CD4-positive, alpha-beta T cell (primary cell): ENCODE measurements around the gene FAM89A. TPM values are rescaled to one million over a fixed set of nuclear protein-coding genes. Genes with fewer than 3 reads are reported as not detected.

Experiments used
- ATAC-seq: fragments of 200-7000 bp; cut with Tn5 transposase; one replicate; pipeline ENCODE4 v1.10.0; 2022; ENCODE audit warnings: mild to moderate bottlenecking; ENCODE audit not compliant: poor library complexity
- CTCF ChIA-PET: fragments of 350-600 bp; sonication (Branson Sonifier 250); formaldehyde crosslinking; loops from one replicate; lab custom pipeline; 2021; ENCODE audit warnings: antibody characterized with exemption, inconsistent platforms; lab: Charles Lee
- POLR2A ChIA-PET: fragments of 350-600 bp; sonication (Branson Sonifier 250); formaldehyde crosslinking; loops from one replicate; lab custom pipeline; 2021; ENCODE audit warnings: antibody characterized with exemption, inconsistent platforms; lab: Charles Lee
- DNase-seq, 14 experiments: peaks; one replicate each; pipeline ENCODE4 v3.0.0-alpha.2; 2013 to 2020; ENCODE audit warnings: mixed read lengths in 2 of 14
- H3K27ac ChIP-seq, 2 donors: one replicate each; pipeline versions ENCODE4 v1.5.1 to v1.7.0; 2013; ENCODE audit warnings: low read length in 2 of 2, low read depth in 1 of 2, mild to moderate bottlenecking in 1 of 2
- H3K27me3 ChIP-seq, 2 experiments: 1 replicate in 1 of 2; 2 replicates in 1 of 2; pipeline versions ENCODE4 v1.6.1 to v1.7.0; 2013; ENCODE audit warnings: low read length in 2 of 2, control low read depth in 1 of 2, mild to moderate bottlenecking in 1 of 2, moderate library complexity in 1 of 2; ENCODE audit not compliant: insufficient read depth in 2 of 2, control insufficient read depth in 1 of 2
- H3K36me3 ChIP-seq: one replicate; pipeline ENCODE4 v1.6.1; 2013; ENCODE audit warnings: low read length, control low read depth; ENCODE audit not compliant: insufficient read depth
- H3K4me1 ChIP-seq: one replicate; pipeline ENCODE4 v1.6.1; 2013; ENCODE audit warnings: low read length, control low read depth; ENCODE audit not compliant: insufficient read depth
- H3K4me3 ChIP-seq: one replicate; pipeline ENCODE4 v1.5.1; 2013; ENCODE audit warnings: mild to moderate bottlenecking, low read length, moderate library complexity
- H3K9me3 ChIP-seq, 2 experiments: 1 replicate in 1 of 2; 2 replicates in 1 of 2; pipeline versions ENCODE4 v1.6.1 to v1.7.0; 2013; ENCODE audit warnings: low read length in 2 of 2, mild to moderate bottlenecking in 2 of 2, control low read depth in 1 of 2, moderate library complexity in 1 of 2; ENCODE audit not compliant: control insufficient read depth in 1 of 2, insufficient read depth in 1 of 2
- H3K27ac Mint-ChIP-seq: one replicate; pipeline ENCODE4 v1.8.0; 2020; ENCODE audit warnings: mixed read lengths
- H3K27me3 Mint-ChIP-seq: one replicate; pipeline ENCODE4 v1.8.0; 2021; ENCODE audit warnings: mixed read lengths
- H3K36me3 Mint-ChIP-seq: one replicate; pipeline ENCODE4 v1.8.0; 2021; ENCODE audit warnings: low read depth, mixed read lengths
- H3K4me1 Mint-ChIP-seq: one replicate; pipeline ENCODE4 v1.8.0; 2021; ENCODE audit warnings: low read depth, mixed read lengths
- H3K4me3 Mint-ChIP-seq: one replicate; pipeline ENCODE4 v1.8.0; 2020; ENCODE audit warnings: mild to moderate bottlenecking, mixed read lengths
- H3K9me3 Mint-ChIP-seq: one replicate; pipeline ENCODE4 v1.8.0; 2020; ENCODE audit warnings: mixed read lengths
- CTCF ChIP-seq: fragments of 200-600 bp; IDR thresholded peaks from one replicate; pipeline ENCODE4 v1.8.0; 2022; ENCODE audit warnings: antibody characterized with exemption, mild to moderate bottlenecking
- intact Hi-C, 2 experiments: fragments of 100-400 bp; cut with DNase I in 1 of 2; cut with micrococcal nuclease in 1 of 2; formaldehyde crosslinking; loops; one replicate each; pipeline versions ENCODE4 v1.15.1 to v1.9.0; 2023 to 2025; cut with DNase I, micrococcal nuclease
- total RNA-seq, 174 experiments: library from RNA in 2 of 174; stranded (reverse) in 2 of 174; gene quantifications; one replicate each; pipeline ENCODE4 v1.2.3 and lab custom pipeline; 2021 to 2026

Gene FAM89A
- total RNA-seq, 2 experiments from 2014 or later: 3.3 to 4.0 TPM

GRCh38 chr1:231059566-231060193 lies 19.6 kb upstream of the FAM89A start:
- Mint-ChIP-seq H3K9me3 (no peaks in the 10 kb centered on the region), H3K27me3 (peaks cover 9% of the 10 kb centered on the region), H3K4me1 (no peaks in the 10 kb centered on the region), H3K36me3 (no peaks in the 10 kb centered on the region), H3K4me3 (no peak overlapping the region), H3K27ac (no peak overlapping the region)
- ATAC-seq (no peak), DNase-seq (no peak)
- intact Hi-C loops: no loop called here
- H3K4me3 ChIP-seq: no peak overlapping the region
- no peak overlapping the region for H3K27ac ChIP-seq
- CTCF ChIA-PET: no interaction called here
- no peaks in the 10 kb centered on the region for H3K9me3 ChIP-seq
- H3K4me1 ChIP-seq: no peaks in the 10 kb centered on the region
- H3K36me3 ChIP-seq: no peaks in the 10 kb centered on the region
- H3K27me3 ChIP-seq: no peaks in the 10 kb centered on the region
- POLR2A ChIA-PET: no interaction called here
- TF ChIP-seq CTCF: no peak

- no peak for DNase-seq
- no peak for ATAC-seq
- ChIA-PET POLR2A (no interaction called here), CTCF (no interaction called here)
- intact Hi-C loops: no loop called here
- H3K36me3 Mint-ChIP-seq: no peaks in the 10 kb centered on the region
- H3K36me3 ChIP-seq: no peaks in the 10 kb centered on the region
- H3K9me3 Mint-ChIP-seq: no peaks in the 10 kb centered on the region
- no peak overlapping the region for H3K27ac Mint-ChIP-seq
- TF ChIP-seq CTCF: no peak
- no peaks in the 10 kb centered on the region for H3K27me3 ChIP-seq
- no peak overlapping the region for H3K4me3 Mint-ChIP-seq
- H3K27ac ChIP-seq: no peak overlapping the region
- peaks cover 9% of the 10 kb centered on the region for H3K27me3 Mint-ChIP-seq
- H3K4me1 ChIP-seq: no peaks in the 10 kb centered on the region
- no peak overlapping the region for H3K4me3 ChIP-seq
- no peaks in the 10 kb centered on the region for H3K4me1 Mint-ChIP-seq
- H3K9me3 ChIP-seq: no peaks in the 10 kb centered on the region
Observed at GRCh38 chr1:231058416-231059109, 18.5 kb upstream of the FAM89A start.

- no peak for DNase-seq
- Histone ChIP-seq H3K4me1 (no peaks in the 10 kb centered on the region), H3K9me3 (no peaks in the 10 kb centered on the region), H3K4me3 (no peak overlapping the region), H3K27ac (no peak overlapping the region), H3K27me3 (no peaks in the 10 kb centered on the region), H3K36me3 (no peaks in the 10 kb centered on the region)
- no peak for TF ChIP-seq CTCF
- H3K36me3 Mint-ChIP-seq: no peaks in the 10 kb centered on the region
- no peaks in the 10 kb centered on the region for H3K9me3 Mint-ChIP-seq
- POLR2A ChIA-PET: interaction anchor here (0.9 kb wide), 1 partner anchor 17 kb away, joined by 3 read pairs; the partner anchor contains the start of gene FAM89A
- no peak overlapping the region for H3K4me3 Mint-ChIP-seq
- peaks cover 3% of the 10 kb centered on the region for H3K4me1 Mint-ChIP-seq
- no peak for ATAC-seq
- no peak overlapping the region for H3K27ac Mint-ChIP-seq
- peaks cover 13% of the 10 kb centered on the region for H3K27me3 Mint-ChIP-seq
- intact Hi-C loops: no loop called here
- CTCF ChIA-PET: no interaction called here
Observed at GRCh38 chr1:231057410-231057809, 17.4 kb upstream of the FAM89A start.
